ENCODE results near the gene POLH.
"Not testable (repeated sequence)": the region's sequence is repeated elsewhere in the genome, so short reads cannot be mapped to it uniquely, and the experiment has no call there.

POLH gene

DNA sequence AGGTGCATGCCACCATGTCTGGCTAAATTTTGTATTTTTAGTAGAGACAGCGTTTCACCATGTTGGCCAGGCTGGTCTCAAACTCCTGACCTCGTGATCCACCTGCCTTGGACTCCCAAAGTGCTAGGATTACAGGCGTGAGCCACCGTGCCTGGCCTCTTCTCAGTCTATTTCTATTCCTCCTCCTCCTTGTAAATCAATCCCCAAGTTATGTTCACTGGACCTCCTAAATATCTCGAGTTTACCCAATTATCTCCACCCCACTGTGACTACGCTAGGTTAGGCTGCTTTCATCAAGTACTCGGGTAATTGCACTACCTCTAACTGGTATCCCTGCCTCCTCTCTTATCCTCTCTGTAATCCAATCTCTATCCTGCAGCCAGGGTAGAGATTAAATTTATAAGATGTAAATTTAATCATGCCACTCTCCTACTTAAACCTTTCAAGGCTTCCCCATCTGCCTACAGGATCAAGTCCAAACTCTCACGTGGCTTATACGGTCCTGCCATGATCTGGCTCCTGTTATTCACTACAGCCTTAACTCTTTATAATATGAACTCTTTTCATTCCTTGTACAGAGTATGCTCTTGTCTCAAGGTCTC lies 58.8 kb downstream of the POLH start:
- no peak for DNase-seq

DNA sequence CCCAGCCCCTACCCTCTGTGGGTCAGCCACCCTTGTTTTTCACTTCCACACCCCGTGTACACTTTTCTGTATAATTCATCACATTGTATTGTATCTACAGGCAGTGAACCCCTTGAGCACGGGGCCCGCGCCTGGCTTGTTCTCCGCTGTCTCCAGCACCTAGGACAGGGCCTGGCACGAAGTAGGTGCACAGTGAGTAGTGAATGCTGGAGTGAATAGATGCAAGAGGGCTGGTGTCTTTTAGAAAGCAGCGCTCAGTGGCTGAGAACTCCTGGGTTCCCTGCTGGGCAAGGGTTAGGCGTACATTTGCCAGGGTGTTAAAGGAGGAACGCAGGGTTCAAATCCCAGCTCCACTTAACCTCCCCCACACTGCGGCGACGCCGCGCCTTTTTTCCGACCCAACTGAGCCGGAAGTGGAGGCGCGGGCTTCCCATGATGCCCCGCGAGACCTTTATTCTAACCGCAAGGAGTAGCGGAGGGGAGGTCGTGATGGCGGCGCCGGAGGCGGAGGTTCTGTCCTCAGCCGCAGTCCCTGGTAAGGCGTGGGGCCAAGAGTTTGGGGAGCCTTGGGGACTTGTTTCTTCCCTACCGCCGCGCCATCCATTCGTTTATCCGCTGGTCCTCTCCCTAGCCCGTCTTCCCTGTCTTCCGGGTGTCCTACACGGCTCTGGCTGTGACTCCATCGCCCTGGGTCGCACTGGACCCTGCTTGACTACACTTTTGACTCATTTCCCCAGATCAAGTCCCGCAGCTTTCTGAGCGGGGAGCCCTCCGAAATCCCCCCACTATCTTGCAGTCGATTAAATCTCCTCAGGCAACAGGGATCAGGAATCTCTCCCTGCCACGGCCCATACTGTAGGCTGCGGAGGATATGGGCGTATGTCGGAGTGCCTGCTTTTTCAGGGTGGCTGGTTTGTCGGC lies 59.7 kb downstream of the POLH start, which contains the start of gene MAD2L1BP:
Gene MAD2L1BP (plus strand): TSS at position 454 of the 921 bp plus-strand sequence. CDS start 36 bp downstream, at position 490.
- DNase-seq = peak; percentile 87

DNA sequence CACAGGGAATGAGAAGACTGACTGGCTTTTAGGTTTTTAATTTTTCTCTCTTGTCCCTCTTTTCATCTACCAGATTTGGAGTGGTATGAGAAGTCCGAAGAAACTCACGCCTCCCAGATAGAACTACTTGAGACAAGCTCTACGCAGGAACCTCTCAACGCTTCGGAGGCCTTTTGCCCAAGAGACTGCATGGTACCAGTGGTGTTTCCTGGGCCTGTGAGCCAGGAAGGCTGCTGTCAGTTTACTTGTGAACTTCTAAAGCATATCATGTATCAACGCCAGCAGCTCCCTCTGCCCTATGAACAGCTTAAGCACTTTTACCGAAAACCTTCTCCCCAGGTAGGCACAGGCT lies 60.3 kb downstream of the POLH start:
- no peak for DNase-seq

DNA sequence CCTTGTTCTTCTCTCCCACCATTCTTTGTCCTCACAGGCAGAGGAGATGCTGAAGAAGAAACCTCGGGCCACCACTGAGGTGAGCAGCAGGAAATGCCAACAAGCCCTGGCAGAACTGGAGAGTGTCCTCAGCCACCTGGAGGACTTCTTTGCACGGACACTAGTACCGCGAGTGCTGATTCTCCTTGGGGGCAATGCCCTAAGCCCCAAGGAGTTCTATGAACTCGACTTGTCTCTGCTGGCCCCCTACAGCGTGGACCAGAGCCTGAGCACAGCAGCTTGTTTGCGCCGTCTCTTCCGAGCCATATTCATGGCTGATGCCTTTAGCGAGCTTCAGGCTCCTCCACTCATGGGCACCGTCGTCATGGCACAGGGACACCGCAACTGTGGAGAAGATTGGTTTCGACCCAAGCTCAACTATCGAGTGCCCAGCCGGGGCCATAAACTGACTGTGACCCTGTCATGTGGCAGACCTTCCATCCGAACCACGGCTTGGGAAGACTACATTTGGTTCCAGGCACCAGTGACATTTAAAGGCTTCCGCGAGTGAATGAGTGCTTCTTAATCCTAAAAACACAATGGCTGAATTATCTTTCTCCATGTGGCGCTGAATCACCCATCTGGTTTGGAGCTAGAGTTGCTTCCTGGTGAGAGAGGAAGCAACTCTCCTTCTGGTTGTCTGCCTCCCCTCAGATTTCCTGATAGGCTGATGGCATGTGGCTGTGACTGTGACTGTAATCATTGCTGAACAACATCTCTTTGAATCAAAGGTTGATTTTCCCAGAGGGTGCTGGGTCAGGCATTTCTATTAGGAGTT lies 64.2 kb downstream of the POLH start:
- no peak for DNase-seq

DNA sequence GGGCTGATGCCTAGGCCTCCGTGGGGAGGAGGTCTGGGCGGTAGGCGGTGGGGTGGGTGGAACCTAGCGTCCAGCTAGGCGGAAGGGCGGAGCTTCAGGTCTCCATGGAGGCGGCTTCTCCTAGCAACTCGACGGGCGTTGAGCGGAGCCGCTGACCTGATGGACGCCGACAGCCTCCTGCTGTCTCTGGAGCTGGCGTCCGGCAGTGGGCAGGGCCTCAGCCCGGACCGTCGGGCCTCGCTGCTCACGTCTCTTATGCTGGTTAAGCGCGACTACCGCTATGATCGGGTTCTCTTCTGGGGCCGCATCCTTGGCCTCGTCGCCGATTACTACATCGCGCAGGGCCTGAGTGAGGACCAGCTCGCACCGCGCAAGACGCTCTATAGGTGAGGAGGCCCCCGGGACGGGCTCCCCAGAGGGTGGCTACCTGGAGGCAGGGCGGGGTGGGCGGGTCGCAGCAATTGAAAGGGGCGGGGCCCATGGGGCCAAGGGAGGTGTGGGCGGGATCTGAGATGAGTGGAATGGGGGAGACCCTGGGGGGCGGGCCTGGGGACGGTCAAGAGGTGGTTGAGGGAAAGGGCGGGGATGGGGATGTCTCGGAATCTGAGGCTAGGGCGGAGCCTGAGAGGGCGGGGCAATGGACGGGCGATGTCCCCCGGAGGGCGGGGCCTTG lies 69.1 kb downstream of the POLH start, which contains the start of gene RSPH9:
Gene RSPH9 (plus strand): TSS at position 97 of the 673 bp plus-strand sequence. CDS start 63 bp downstream, at position 160.
- peak; percentile 35 for DNase-seq

DNA sequence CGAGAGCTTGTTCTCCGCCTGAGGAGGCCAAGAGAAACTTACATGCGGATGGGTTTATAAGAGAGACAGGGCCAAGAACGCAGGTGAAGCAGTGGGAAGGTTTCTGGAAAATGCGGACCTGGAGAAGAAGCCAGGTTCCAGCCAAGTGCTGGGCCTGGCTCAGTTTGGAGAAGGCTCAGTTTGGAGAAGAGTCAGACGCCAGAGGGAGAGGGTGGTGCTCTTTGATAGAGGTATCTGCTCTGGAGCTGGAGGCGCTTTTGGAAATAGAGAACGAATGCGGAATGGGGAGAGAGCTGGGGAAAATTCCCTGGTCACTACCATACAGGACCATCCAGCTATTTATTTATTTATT lies 69.6 kb downstream of the POLH start:
- no peak for DNase-seq

DNA sequence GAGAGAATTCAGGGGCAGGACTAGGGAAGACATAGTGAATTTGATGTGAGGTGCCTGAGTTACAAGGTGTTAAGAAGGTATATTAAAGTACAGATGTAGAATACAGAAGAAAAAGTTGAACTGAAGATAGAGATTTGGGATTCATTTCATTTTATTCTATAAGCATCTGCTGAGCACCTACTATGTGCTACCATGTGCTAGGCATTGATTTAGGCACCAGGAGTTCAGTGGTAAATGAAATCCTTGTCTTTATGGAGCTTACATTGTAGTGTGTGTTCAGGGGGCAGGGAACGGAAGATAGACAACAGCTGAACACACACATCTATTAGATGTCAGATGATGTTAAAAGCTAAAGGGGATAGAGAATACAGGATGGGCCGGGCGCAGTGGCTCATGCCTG lies 71.6 kb downstream of the POLH start:
- no peak for DNase-seq

DNA sequence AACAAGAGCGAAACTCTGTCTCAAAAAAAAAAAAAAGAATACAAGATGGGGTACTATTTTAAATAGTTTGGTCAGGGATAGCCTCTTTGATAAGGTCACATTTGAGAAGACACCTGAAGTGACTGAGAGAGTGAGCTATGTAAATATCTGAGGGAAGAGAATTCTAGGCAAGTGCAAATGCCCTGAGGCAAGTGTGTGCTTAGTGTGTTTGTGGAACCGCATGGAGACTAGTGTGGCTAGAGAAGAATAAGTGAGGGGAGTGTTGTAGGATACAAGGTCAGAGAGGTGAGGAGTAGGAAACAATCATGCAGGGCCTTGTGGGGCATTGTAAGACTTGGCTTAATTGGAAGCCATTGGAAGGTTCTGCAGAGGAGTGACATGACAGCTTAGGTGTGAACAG lies 72.3 kb downstream of the POLH start:
- DNase-seq = no peak

DNA sequence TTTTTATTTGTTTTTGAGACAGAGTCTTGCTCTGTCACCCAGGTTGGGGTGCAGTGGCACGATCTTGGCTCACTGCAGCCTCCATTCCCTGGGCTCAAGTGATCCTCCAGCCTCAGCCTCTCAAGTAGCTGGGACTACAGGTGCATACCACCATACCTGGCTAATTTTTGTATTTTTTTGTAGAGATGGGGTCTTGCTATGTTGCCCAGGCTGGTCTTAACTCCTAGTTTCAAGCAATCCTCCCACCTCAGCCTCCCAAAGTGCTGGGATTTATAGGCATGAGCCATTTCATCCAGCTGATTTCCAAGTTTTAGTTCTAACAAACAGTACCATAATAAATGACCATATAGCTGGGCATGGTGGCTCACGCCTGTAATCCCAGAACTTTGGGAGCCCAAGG lies 76.8 kb downstream of the POLH start:
- not testable (repeated sequence) for DNase-seq

DNA sequence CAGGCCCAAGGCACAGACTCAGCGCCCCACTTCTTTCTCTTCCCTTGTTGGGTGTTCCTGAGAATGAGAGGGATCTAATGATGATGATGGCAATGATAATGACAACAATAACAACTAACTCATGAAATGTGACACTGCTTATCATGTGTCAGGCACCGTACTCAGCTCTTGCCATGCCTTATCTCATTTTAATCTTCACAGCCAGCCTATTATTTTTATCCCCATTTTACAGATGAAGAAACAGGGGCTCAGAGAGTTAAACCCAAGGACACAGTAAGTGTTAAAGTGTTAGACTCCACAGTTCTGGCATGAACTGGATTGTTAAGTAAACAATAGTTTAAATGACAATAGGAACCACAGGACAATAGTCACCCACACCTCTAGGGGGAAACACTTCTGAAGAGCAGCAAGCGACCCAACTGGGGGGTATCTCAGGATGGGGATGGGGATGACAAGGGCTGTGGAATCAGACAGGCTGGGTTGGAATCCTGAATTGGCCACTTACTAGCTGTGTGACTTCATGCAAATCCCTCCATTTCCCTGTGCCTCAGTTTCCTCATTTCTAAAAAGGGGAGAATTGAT lies 81.3 kb downstream of the POLH start:
- no peak for DNase-seq

DNA sequence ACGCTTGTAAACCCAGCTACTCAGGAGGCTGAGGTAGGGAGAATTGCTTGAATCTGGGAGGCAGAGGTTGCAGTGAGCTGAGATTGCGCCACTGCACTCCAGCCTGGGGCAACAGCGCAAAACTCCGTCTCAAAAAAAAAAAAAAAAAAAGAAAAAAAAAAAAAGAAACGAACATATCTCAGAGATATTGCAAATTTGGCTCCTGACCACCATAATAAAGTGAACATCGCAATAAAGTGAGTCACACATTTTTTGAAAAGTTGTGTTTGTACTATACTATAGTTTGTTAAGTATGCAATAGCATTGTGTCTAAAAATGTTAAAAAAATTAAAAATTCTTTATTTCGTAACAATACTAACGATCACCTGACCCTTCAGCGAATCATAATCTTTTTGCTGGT lies 82.2 kb downstream of the POLH start:
- DNase-seq = no peak

DNA sequence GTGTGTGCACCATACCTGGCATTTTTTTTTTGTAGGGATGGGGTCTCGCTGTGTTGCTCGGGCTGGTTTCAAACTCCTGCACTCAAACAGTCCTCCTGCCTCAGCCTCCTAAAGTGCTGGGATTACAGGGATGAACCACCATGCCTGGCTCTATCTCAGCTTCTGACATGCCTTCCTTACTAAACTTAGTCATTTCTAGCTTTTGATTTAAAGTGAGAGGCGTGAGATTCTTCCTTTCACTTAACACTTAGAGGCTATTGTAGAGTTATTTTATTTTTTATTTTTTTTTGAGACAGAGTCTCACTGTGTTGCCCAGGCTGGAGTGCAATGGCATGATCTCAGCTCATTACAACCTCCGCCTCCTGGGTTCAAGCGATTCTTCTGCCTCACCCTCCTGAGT lies 87.0 kb downstream of the POLH start:
- DNase-seq = not testable (repeated sequence)

Measured in central memory CD4-positive, alpha-beta T cell (primary cell).